Kidney tubule cell (primary cell): ENCODE results near the gene CCDC167.

Experiments
- DNase-seq: peaks from one replicate; pipeline ENCODE4 v3.0.0-alpha.2; 2018; ENCODE audit warnings: low spot score

The CCDC167 gene

GRCh38 chr6:37530297-37530696 is 30.6 kb upstream of the CCDC167 start:
- DNase-seq, result no peak

DNA sequence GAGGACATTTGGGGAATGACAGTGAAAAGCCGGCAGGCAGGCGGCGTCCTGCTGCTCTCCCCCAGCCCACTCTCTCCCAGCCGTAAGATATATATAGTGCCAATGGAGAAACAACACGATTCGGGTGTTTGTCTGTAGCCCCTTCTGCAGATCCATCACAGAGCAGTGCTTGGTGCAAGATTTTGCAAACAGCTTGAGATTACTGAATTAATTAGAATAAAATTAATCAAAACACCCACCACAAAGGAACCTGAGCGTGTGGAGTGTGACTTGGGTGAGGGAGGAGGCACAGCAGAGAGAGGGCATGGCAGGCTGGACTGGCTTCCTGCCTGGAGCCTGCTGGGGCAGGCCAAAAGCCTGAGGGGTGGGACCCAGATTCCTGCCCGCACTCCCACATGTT is 28.8 kb upstream of the CCDC167 start:
- DNase-seq, result no peak

GRCh38 chr6:37525460-37526357 is 26.0 kb upstream of the CCDC167 start:
- no peak for DNase-seq

DNA sequence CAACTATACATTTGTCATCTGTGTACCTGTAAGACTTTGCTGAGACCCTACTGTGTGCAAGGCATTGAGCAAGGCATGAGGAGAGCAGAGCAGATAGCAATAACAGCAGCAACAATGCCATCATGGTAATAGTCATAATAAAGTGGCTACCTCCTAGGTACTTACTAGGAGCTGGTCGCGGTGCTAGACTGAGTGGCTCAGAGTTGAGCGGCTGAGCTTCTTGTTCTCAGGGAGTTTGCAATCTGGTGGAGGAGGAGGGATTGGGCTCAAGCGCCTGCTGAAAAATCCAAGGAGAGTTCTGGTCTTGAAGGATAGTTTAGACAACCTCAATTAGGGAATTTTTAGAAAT is 25.3 kb upstream of the CCDC167 start:
- DNase-seq, result no peak

DNA sequence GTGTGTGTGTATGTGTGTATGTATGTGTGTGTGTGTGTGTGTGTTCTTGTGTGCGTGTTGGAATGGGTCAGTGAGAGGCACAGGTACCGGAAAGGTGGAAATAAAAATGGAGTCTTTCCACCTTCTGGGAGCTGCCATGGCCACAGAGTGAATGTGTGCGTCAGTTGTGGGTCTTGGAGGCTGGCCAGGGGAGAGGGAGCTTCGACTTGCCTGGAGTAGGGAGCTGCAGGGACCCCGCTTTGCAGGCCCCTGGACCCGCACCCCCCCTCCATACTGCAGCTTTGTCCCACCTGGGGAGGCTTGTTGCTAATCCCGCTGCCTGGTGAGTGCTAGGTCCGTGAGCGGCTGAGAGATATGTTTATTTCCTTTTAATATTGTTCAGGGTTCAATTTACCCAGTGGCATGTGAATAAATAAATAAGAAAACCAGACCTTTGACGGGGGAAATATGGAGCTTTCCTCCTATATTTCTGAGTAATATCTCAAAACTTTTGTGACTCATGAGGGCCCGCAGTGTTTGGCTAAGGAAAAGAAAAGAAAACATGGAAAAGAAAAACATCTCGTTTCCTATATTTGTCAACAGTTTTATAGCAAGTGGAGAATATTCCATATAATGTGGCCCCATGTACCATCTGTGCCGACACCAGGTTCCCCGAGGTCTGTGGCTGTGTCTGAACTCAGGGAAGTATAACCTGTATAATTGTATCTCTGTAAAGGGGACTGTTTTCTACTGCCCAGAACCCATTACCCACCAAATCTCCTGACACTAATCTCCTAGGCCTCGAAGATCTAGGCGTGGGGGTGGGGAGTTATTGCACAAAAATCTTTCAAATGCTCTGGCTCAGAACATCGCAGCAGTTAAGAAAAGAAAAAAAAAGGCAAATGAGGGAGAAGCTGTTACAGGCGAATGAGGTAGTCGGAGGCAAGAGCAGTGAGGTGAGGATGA is 24.6 kb upstream of the CCDC167 start:
- no peak for DNase-seq

DNA sequence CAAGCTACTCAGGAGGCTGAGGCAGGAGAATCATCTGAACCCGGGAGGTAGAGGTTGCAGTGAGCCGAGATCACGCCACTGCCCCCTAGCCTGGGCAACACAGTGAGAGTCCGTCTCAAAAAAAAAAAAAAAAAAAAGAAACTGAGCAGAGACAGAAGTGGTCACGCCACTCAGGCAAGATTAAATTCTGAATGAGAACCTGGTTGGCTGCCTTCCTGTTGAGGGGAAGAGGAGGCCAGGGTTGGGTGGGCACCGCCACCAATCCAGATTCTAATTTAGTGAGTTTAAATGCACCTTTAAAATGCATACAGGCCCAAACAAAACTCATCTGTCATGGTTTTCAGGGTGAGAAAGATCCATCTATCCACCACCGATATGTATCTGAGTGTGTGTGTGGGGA is 23.7 kb upstream of the CCDC167 start:
- DNase-seq, result no peak

GRCh38 chr6:37522836-37523235 is 23.1 kb upstream of the CCDC167 start:
- DNase-seq, result no peak

GRCh38 chr6:37521674-37522073 is 22.0 kb upstream of the CCDC167 start:
- no peak for DNase-seq

DNA sequence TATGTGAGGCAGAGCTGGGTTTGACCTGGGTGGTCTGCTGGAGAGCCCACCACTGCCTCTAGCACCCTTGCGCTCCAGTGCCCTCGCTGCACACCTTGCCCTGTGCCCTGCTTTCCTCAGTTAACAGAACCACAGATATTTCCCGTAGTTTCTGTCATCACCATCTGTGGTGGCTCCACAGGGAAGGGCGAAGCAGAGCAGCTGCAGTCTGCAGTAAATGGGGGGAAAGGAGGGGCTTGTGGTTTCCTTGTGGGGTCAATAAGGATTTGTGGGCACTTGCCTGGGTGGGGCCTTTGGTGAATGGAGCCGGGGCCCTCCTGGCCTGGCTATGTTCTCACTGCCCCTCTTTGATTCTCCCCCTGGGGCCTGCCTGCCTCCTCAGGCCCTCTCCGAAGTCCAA is 21.2 kb upstream of the CCDC167 start:
- no peak for DNase-seq

- DNase-seq, result no peak
Measured at GRCh38 chr6:37519461-37519860, 19.8 kb upstream of the CCDC167 start.

GRCh38 chr6:37518116-37518515 is 18.4 kb upstream of the CCDC167 start:
- DNase-seq, result no peak

DNA sequence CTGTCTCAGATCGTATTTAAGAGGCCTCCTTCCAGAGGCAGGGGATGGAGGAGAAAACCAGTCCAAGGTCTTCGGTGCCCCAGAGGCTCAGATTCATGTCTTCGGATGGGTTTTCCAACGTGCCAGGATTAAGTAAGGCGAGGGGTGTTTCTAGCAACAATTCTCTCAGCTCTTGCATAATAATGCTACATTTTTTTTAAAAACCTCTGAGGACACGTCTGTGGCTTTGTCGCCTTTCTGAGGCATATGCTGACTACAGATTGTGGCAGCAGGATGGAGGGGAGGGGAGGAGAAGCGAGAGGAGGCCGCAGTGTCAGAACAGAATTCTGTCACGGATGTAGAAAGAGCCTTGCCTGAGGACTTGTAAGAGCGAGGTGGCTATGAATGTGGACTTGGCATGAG is 17.7 kb upstream of the CCDC167 start:
- DNase-seq, result no peak

GRCh38 chr6:37516920-37517405 is 17.3 kb upstream of the CCDC167 start:
- DNase-seq, result no peak

- DNase-seq, result peak; percentile 42
Measured at GRCh38 chr6:37516076-37516919, 16.6 kb upstream of the CCDC167 start.

DNA sequence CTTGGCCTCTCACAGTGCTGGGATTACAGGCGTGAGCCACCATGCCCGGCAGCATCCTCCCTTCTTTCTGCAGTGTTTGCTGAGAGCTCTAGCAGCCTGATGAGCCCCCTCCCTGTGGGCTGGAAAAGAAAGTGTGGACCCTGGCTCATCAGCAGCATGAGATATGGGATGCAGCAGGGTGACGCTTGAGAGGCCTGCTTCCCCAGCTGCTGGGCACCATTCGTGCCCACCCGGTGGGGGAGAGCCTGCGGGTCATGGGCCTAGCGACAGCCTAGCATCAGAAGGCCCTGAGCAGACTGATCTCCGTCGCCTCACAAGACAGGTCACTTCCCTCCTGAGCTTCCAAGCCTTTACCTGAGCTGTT is 16.0 kb upstream of the CCDC167 start:
- no peak for DNase-seq

GRCh38 chr6:37514837-37515236 is 15.1 kb upstream of the CCDC167 start:
- no peak for DNase-seq

DNA sequence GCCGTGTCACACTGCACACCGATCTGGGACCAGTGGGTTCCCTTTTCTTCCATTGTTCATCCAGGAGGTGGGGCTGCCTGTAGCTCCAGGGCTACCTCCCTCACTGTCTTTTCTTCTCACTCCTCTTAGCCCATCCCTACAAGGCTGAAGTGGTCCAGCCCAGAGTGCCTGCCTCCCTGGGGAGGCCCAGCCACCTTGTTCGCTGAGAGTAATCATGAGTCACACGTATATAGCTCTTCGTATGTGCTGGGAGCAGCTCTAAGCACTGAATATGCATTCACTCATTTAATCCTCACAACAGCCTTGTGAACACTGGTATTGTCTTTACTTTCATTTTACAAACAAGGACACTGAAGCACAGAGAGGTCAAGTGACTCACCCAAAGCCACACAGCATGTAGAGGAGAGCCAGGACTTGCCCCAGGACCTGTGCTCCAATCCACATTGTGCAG is 14.7 kb upstream of the CCDC167 start:
- peak; percentile 29 for DNase-seq

DNA sequence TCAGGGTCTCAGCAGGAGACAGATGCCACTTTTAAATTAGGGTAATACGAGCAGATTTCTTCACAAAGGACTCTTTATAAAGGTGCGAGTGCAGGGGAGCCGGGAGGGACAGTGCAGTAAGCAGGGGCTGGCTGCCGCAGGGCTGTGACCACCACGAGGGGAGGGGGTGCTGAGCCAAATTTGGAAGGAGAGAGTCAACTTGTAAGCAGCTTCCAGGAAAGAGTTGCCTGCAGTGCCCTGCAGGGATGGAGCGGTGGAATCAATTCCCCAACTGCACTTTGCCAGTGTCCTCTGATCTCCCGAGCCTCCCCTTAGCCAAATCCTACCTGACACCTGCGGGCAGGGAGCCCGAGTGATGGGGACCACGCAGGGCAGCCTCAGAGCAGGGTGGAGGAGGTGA is 13.9 kb upstream of the CCDC167 start:
- DNase-seq, result no peak

DNA sequence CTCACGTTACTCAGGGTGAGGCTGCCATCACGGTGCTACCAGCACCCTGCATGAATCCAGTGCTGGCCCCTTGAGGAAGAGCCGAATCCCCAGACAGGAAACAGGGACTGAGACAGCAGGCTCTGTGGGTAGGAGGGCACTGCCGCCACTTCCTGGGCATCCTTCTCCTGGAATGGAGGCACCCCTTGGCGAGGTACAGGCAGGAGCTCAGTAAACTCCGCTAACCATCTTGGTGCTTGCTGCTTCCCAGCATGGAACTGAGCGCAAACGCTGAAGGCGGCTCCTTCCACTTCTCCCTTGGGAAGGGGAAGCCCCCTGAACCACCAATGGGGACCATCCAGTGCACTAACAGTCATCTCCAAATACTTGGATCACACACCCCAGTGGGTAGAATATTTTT is 13.5 kb upstream of the CCDC167 start:
- no peak for DNase-seq

DNA sequence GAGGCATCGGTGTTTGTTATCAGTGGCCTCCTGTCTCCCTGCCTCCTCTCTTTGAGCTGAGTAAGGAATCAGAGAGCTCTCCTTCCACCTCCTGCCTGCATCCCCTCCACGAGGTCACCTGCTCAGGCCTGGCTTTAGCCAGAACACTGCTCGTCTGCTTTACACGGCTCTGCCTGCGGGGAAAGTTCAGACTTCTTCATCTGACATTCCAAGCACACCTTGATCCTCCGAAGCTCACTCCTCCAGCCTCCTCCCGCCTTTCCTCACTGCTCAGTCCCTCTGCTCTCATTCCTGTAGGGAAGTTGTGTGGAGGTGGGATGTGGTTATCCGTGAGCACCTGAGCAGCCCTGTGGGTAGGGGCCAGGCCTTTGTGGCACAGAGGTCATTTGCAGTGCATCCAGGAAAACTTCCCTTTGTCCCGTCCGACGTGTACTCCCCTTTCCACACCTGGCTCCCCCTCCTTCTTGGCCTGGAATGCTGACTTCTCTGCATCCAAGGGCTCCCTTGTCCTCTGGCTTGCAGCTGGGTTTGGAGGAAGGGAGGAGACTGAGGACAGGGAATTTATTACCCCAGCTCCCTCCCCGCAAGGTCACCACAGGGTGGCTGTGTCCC is 12.8 kb upstream of the CCDC167 start:
- DNase-seq, result no peak

- DNase-seq, result no peak
Measured at GRCh38 chr6:37511910-37512399, 12.3 kb upstream of the CCDC167 start.
